Measurements from ENCODE around the gene PARN.

- no peak for TF ChIP-seq EZH2 (IDR thresholded peaks at IDR 0.05; ENCODE audit: insufficient read depth, poor library complexity, severe bottlenecking)
- TF ChIP-seq EZH2phosphoT487 (IDR thresholded peaks at IDR 0.05; ENCODE audit: insufficient read depth, low read depth): no peak
Measured at GRCh38 chr16:14470788-14471187, 159.3 kb downstream of the PARN start.
